GM20000 (cell line): ENCODE measurements around the gene POMT2.

Experiments used
- DNase-seq: peaks from one replicate; pipeline ENCODE4 v3.0.0; 2012; ENCODE audit warnings: low spot score
- CTCF ChIP-seq: IDR thresholded peaks from 2 replicates; pipeline ENCODE4 v1.5.1; 2012; ENCODE audit warnings: mild to moderate bottlenecking, control low read depth; ENCODE audit errors: extremely low read depth, missing control alignments

Gene POMT2

GRCh38 chr14:77272261-77272660 is 48.4 kb downstream of the POMT2 start:
- TF ChIP-seq CTCF = no peak
- DNase-seq = no peak

- TF ChIP-seq CTCF = no peak
Measured at GRCh38 chr14:77271113-77271710, 49.5 kb downstream of the POMT2 start, which contains the start of gene NGB. Gene NGB, minus strand, starts transcription at chr14:77271206. Its CDS starts 269 bp downstream, at chr14:77270937.

GRCh38 chr14:77270361-77271112 is 50.1 kb downstream of the POMT2 start:
- no peak for DNase-seq

More at GRCh38 chr14:77271113-77271710, 49.5 kb downstream of the POMT2 start, which contains the start of gene NGB:
- no peak for DNase-seq

GRCh38 chr14:77268989-77269600 is 51.6 kb downstream of the POMT2 start:
- no peak for TF ChIP-seq CTCF
- no peak for DNase-seq

More at GRCh38 chr14:77270361-77271112, 50.1 kb downstream of the POMT2 start:
- TF ChIP-seq CTCF = no peak

GRCh38 chr14:77267937-77268699 is 52.6 kb downstream of the POMT2 start:
- TF ChIP-seq CTCF = no peak
- DNase-seq = no peak

GRCh38 chr14:77266336-77266735 is 54.3 kb downstream of the POMT2 start:
- TF ChIP-seq CTCF = no peak
- no peak for DNase-seq
